Activated CD4-positive, alpha-beta T cell treated with anti-CD3 and anti-CD28 coated beads for 4 hours (primary cell): ENCODE measurements around the gene CDC42EP5.
"Not testable (repeated sequence)": the region's sequence is repeated elsewhere in the genome, so short reads cannot be mapped to it uniquely, and the experiment has no call there.

Source experiments
- DNase-seq, 2 donors: peaks; one replicate each; pipeline ENCODE4 v3.0.0-alpha.2; 2020

Gene CDC42EP5

DNA sequence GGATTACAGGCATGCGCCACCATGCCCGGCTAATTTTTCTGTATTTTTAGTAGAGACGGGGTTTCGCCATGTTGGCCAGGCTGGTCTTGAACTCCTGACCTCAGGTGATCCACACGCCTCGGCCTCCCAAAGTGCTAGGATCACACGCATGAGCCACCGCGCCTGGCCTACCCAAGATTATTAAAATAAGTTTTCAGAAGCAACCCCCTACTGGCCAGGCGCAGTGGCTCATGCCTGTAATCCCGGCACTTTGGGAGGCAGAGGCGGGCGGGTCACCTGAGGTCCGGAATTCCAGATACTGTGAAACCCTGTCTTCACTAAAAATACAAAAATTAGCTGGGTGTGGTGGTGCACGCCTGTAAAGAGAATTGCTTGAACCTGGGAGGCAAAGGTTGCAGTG is 26.7 kb downstream of the CDC42EP5 start:
- DNase-seq, result not testable (repeated sequence)

DNA sequence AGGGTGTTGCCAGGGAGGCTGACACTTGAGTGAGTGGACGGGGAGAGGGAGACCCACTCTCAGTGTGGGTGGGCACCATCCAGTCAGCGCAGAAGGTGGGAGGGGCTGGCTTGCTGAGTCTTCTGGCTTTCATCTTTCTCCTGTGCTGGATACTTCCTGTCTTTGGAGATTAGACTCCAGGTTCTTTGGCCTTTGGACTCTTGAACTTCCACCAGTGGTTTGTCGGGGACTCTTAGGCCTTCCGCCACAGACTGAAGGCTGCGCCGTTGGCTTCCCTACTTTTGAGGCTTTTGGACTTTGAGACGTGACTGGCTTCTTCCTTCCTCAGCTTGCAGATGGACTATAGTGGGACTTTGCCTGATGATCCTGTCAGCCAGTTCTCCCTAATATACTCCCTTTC is 28.4 kb downstream of the CDC42EP5 start:
- no peak for DNase-seq

DNA sequence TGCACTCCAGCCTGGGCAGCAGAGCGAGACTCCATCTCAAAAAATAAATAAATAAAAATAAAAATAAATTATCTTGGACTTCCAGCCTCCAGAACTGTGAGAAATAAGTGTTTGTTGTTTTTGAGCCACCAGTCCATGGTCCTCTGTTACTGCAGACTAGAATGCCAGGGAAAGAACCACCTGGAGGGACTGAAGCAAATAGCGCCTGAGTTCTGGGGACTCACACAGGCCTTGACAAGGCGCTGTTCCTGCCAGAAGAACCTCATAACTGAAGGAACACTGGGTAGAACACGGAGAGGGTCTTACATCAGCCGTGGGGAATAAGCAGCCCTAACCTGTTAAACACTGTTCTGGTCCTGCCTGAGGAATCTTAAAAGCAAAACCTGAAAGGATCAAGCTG is 32.5 kb downstream of the CDC42EP5 start:
- no peak for DNase-seq

- DNase-seq, result no peak
These were observed 33.8 kb downstream of the CDC42EP5 start for GRCh38 chr19:54439174-54439851.

DNA sequence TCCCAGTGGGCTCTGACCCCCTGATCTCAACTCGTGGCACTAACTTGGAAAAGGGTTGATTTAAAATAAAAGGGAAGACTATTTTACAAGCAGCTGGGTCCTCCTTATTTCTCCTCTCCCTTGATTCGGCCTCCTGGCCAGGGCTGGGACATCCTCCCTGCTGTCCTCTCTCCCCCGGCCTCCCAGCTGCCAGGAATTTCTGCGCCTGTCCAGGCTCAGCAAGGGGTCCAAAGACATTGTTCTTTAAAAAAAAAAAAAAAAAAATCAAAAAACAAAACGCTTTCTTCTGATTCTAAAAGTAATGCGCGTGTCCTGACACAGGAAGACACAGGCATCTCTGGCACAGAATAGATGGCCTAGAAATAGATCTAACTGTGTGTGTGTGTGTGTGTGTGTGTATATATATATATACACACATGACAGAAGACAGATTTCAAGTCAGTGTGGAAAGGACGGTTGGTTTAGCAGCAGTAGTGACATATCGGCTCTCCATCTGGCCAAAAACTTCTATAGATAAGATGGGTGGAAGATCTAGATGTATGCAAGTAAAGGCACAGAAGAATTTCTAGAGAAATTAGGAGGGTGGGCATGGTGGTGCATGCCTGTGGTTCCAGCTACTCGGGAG is 36.4 kb downstream of the CDC42EP5 start:
- no peak for DNase-seq

DNA sequence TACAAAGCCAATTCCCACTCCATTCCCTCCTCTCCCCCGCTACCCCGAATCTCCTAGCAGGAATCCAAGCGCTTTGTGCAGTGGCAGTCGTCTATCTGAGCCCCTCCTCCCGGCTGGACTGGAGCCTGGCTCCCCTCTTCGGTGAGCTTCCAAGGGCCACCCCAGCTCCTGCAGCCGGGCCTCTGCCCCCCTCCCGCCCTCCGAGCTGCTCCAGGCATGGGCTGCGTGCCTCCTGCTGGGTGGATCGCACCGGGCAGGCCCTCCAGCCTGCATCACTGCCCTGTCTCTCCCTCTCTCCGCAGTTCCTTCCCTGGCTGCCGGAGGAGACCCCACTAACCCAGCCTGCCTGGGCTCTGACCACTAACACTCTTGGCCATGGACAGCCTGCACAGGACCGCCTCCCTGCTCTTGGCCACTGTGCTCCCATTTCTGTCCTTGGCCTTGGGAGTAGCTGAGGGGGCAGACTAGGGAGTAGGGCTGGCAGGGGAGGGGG is 37.0 kb downstream of the CDC42EP5 start:
- DNase-seq, result no peak

GRCh38 chr19:54435551-54436016 is 37.5 kb downstream of the CDC42EP5 start:
- no peak for DNase-seq

- no peak for DNase-seq
These were observed 38.3 kb downstream of the CDC42EP5 start for GRCh38 chr19:54434873-54435214.

DNA sequence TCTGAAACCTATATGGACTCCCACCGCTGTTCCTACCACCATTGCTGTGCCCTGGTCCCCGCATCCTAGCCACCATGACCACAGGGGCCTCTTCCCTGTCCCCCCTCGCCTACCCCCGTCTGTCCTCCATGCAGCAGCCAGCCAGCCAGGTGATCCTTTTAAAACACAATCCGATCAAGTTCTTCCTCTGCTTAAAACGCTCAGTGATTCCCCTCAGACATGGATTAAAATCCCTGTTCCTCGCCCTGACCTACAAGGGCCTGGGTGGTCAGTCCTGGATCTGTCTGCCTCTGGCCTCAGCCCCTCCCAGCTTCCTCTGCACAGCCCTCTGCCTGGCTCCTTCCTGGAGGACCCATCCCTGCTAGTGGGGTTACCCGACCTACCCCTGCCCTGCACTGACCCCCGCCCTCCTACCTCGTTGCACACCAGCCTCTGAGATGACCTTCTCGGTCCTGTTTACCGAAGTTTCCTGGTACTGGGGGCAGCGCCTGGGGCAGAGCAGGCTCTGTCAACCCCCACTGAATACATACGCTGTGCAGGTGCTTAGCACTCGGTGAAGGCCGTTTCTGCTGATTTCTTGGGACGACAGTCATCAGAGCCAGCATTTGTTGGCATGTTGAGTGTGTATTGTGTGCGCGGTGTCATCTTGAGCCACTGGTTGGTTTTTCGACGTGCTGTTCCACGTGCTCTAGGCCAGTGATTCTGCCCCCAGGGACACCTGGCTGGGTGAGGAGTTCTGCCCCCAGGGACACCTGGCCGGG is 38.8 kb downstream of the CDC42EP5 start:
- DNase-seq, result no peak

GRCh38 chr19:54433697-54434096 is 39.4 kb downstream of the CDC42EP5 start:
- no peak for DNase-seq

GRCh38 chr19:54432144-54432738 is 40.9 kb downstream of the CDC42EP5 start:
- no peak for DNase-seq

DNA sequence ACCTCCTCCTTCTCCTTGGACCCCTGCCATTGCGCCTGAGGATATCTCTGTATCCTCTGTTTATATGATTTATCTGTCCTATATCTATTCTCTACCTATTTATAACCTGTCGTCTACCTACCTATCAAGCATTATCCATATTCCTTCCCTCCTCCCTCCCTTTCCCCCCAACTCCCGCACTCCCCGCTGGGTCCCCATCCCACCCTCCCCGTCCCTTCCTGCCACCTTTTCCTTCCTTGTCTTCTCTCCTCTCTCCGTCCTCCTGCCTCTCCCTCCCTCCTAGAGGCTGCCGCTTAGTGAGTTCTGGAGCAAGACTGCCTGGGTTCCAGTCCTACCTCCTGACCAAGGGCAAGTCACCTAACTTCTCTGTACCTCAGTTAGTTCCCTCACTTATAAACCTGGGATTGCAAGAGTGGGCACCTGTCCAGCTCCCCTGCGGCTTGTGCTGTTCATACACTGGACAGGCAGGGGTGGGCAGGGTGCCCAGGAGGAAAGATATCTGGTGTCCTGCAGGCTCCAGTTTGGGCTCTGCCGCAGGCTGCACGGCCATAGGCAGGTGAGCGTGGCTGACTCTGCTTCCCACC is 41.7 kb downstream of the CDC42EP5 start:
- no peak for DNase-seq

- peak; percentile 46 to 52 for DNase-seq
These were observed 42.5 kb downstream of the CDC42EP5 start for GRCh38 chr19:54430306-54431254.

DNA sequence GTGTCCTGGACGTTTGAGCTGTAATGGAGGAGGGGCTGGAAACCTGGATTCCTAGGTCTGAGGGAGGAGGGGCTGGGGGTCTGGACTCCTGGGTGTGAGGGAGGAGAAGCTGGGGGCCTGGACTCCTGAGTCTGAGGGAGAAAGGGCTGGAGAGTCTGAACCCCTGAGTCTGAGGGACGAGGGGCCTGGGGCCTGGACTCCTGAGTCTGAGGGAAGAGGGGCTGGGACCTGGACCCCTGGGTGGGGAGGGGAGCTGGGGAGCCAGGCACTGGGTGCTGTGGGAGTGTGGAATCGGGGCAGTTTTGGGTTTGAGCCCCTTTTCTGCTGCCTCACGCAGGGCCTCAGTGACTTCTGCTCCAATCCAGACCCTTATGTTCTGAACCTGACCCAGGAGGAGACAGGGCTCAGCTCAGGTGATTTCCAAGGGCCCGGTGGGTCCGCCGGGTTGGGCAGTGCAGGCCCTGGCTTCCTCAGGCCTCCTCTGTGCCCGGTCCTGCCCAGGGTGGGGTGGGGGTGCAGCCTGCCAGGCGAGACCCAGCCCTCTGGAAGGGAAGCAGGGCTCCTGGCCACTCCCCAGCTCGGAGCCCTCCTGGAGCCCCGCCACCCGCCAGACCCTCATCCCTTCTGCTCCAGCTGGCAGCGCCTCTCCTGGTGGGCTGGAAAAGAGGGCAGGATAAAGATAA is 43.4 kb downstream of the CDC42EP5 start:
- DNase-seq, result no peak

DNA sequence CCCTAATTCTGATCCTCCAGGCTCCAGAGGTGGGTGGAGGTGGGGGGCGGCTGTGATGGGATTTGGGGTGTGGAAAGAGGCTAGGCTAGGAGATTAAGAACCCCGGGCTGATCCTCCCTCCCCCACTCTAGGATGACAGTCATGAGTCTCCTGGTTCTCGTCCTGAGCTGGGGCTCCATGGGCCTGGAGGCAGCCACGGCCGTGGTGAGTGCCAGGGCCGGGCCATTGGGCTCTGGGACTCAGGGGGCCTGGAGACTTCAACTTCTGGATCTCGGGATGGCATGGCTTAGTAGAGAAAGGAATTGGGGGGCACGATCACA is 44.0 kb downstream of the CDC42EP5 start:
- no peak for DNase-seq

- no peak for DNase-seq
These were observed 44.5 kb downstream of the CDC42EP5 start for GRCh38 chr19:54428323-54429175.

DNA sequence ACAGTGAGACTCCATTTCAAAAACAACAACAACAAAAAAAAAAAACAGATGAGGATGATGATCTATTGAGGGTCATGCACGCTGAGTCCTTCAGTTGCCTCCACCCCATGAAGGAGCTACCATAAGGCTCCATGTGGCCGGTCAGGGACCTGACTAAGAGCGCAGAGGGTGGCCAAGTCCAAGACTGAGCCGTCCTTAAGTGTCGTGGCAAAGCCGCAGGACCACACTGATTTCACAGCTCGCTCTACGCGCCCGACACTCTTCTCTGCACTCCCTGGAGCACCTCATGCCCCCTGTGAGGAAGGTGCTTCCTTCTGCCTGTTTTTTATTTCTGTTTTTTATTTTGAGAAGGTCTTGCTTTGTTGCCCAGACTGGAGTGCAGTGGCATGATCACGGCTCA is 45.5 kb downstream of the CDC42EP5 start:
- DNase-seq, result no peak

DNA sequence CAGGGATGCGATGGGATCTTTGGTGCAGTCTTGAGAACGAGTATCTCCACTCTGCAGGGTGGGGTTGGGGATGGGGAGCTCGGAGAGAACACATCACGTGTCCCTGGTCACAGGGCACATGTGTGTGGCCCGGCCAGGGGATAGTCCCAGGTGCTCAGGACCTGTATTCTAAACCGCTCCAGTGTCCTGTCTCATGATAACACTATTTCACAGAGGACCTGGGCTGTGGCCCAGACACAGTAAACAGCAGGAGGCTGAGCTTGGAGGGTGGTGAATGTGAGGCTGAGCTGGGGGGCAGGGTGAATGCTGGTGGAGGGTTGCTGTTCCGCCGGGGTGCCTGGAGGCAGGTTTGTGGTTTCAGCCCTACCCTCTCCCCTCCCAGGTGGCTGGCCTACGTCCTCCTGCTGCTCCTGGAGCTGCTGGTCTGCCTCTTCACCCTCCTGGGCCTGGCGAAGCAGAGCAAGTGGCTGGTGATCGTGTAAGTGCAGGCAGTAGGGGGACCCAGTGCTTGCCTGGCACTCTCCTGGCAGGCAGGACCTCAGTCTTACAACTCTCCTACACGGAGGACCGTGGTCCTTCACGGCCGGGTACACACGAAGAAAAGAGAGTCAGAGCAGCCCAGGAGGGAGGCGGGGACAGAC is 46.7 kb downstream of the CDC42EP5 start:
- DNase-seq, result no peak

GRCh38 chr19:54425382-54425723 is 47.7 kb downstream of the CDC42EP5 start:
- no peak for DNase-seq
